ENCODE data around the gene PDIK1L. TPM values are rescaled to one million over a fixed set of nuclear protein-coding genes. Genes with fewer than 3 reads are reported as not detected.

PDIK1L gene
- total and polyA plus RNA-seq, 2 of the 8 experiments (the other 6 are each of a cell fraction or from before 2014, with no cell fraction given): 0.95 to 4.5 TPM

GRCh38 chr1:26127235-26128163, 15.9 kb downstream of the PDIK1L start (continued):
- no peak; the same call in 1 of the 2 replicates for TF ChIP-seq NRF1 (IDR thresholded peaks at IDR 0.05; ENCODE audit: low read depth, low read length)
- no peak for TF ChIP-seq TAF1 (IDR thresholded peaks at IDR 0.05; ENCODE audit: low read depth, low read length)
